HCT116 (cell line): Measurements from ENCODE around the gene FERMT3.
A peak's percentile ranks its signal among the peaks of the same experiment; 100 is the strongest.

Experiments used
- EGR1 ChIP-seq: IDR thresholded peaks from 2 replicates; pipeline ENCODE4 v1.6.1; 2012; ENCODE audit warnings: low read depth
- EZH2 ChIP-seq: fragments of 200-600 bp; sonication (generic); IDR thresholded peaks from 2 replicates; pipeline ENCODE4 v1.6.1; 2017; ENCODE audit warnings: antibody characterized with exemption, mixed run types
- MAX ChIP-seq: IDR thresholded peaks from 2 replicates; pipeline ENCODE4 v1.6.1; 2012
- POLR2A ChIP-seq: IDR thresholded peaks from 2 replicates; pipeline ENCODE4 v1.7.0; 2011; ENCODE audit warnings: borderline replicate concordance; ENCODE audit not compliant: insufficient read depth, insufficient read length; ENCODE audit errors: extremely low read depth
- POLR2AphosphoS5 ChIP-seq: IDR thresholded peaks from 2 replicates; pipeline ENCODE4 v1.6.1; 2011; ENCODE audit warnings: mild to moderate bottlenecking, low read depth, low read length, moderate library complexity
- RAD21 ChIP-seq: IDR thresholded peaks from 2 replicates; pipeline ENCODE4 v1.6.1; 2012; ENCODE audit warnings: low read depth, mild to moderate bottlenecking
- ZFX ChIP-seq: fragments of 450-650 bp; IDR thresholded peaks from 2 replicates; pipeline ENCODE4 v1.6.1; 2017
- ZNF274 ChIP-seq: fragments of 200-500 bp; sonication (Bioruptor generic); IDR thresholded peaks from 2 replicates; pipeline ENCODE4 v1.6.1; 2014; ENCODE audit warnings: mild to moderate bottlenecking, low read depth, low read length, inconsistent platforms
- TF ChIP-seq, protein P1 (sequence below), 3 experiments: fragments of 200-600 bp in 1 of 3; sonication (generic) in 1 of 3; IDR thresholded peaks in 2 of 3; conservative IDR thresholded peaks in 1 of 3; 2 replicates each; pipeline ENCODE4 v1.5.1; 2012 to 2017; ENCODE audit warnings: low read depth in 2 of 3, low read length in 2 of 3, antibody characterized with exemption in 1 of 3, borderline replicate concordance in 1 of 3, control low read depth in 1 of 3, mild to moderate bottlenecking in 1 of 3, mixed read lengths in 1 of 3, mixed run types in 1 of 3, moderate library complexity in 1 of 3; ENCODE audit not compliant: insufficient read depth in 1 of 3
- TF ChIP-seq, protein P2 (sequence below): IDR thresholded peaks from 2 replicates; pipeline ENCODE4 v1.6.1; 2012; ENCODE audit warnings: low read depth

- TF ChIP-seq, protein P1, sequence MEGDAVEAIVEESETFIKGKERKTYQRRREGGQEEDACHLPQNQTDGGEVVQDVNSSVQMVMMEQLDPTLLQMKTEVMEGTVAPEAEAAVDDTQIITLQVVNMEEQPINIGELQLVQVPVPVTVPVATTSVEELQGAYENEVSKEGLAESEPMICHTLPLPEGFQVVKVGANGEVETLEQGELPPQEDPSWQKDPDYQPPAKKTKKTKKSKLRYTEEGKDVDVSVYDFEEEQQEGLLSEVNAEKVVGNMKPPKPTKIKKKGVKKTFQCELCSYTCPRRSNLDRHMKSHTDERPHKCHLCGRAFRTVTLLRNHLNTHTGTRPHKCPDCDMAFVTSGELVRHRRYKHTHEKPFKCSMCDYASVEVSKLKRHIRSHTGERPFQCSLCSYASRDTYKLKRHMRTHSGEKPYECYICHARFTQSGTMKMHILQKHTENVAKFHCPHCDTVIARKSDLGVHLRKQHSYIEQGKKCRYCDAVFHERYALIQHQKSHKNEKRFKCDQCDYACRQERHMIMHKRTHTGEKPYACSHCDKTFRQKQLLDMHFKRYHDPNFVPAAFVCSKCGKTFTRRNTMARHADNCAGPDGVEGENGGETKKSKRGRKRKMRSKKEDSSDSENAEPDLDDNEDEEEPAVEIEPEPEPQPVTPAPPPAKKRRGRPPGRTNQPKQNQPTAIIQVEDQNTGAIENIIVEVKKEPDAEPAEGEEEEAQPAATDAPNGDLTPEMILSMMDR (IDR thresholded peaks at IDR 0.05 in 2 of 3, conservative IDR thresholded peaks at IDR 0.05 in 1 of 3; ENCODE audit: borderline replicate concordance in 1 of 3, insufficient read depth in 1 of 3, low read depth in 2 of 3, low read length in 2 of 3) = no peak
- TF ChIP-seq, protein P2, sequence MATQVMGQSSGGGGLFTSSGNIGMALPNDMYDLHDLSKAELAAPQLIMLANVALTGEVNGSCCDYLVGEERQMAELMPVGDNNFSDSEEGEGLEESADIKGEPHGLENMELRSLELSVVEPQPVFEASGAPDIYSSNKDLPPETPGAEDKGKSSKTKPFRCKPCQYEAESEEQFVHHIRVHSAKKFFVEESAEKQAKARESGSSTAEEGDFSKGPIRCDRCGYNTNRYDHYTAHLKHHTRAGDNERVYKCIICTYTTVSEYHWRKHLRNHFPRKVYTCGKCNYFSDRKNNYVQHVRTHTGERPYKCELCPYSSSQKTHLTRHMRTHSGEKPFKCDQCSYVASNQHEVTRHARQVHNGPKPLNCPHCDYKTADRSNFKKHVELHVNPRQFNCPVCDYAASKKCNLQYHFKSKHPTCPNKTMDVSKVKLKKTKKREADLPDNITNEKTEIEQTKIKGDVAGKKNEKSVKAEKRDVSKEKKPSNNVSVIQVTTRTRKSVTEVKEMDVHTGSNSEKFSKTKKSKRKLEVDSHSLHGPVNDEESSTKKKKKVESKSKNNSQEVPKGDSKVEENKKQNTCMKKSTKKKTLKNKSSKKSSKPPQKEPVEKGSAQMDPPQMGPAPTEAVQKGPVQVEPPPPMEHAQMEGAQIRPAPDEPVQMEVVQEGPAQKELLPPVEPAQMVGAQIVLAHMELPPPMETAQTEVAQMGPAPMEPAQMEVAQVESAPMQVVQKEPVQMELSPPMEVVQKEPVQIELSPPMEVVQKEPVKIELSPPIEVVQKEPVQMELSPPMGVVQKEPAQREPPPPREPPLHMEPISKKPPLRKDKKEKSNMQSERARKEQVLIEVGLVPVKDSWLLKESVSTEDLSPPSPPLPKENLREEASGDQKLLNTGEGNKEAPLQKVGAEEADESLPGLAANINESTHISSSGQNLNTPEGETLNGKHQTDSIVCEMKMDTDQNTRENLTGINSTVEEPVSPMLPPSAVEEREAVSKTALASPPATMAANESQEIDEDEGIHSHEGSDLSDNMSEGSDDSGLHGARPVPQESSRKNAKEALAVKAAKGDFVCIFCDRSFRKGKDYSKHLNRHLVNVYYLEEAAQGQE = no peak
- TF ChIP-seq POLR2AphosphoS5 = peak; percentile 92
- peak; percentile 48; the same call in 1 of the 2 replicates for TF ChIP-seq ZFX
- TF ChIP-seq POLR2A = peak; percentile 89
- TF ChIP-seq MAX = no peak
- TF ChIP-seq ZNF274 = no peak
- TF ChIP-seq RAD21 = no peak
- no peak for TF ChIP-seq EGR1
- TF ChIP-seq EZH2 = no peak
These were observed 34.1 kb downstream of the FERMT3 start, which contains the start of gene FKBP2 for GRCh38 chr11:64240435-64241240.
